Activated effector memory CD4-positive, alpha-beta T cell treated with anti-CD3 and anti-CD28 coated beads, Interleukin-2, amount 50 U/mL, for 16 hours (primary cell): Measurements from ENCODE around the gene RNF135.
"Not testable (repeated sequence)": the region's sequence is repeated elsewhere in the genome, so short reads cannot be mapped to it uniquely, and the experiment has no call there.

Experiments
- DNase-seq: peaks from one replicate; pipeline ENCODE4 v3.0.0-alpha.2; 2020

The RNF135 gene

GRCh38 chr17:30956764-30957374 lies 14.0 kb upstream of the RNF135 start:
- no peak for DNase-seq

- DNase-seq, result no peak
Observed at GRCh38 chr17:30957741-30958140, 13.1 kb upstream of the RNF135 start.

GRCh38 chr17:30958187-30958586 lies 12.7 kb upstream of the RNF135 start:
- no peak for DNase-seq

- peak; percentile 68 for DNase-seq
Observed at GRCh38 chr17:30961209-30962188, 9.3 kb upstream of the RNF135 start.

GRCh38 chr17:30964312-30964711 lies 6.5 kb upstream of the RNF135 start:
- not testable (repeated sequence) for DNase-seq

- no peak for DNase-seq
Observed at GRCh38 chr17:30964876-30965275, 6.0 kb upstream of the RNF135 start.

GRCh38 chr17:30965686-30966085 lies 5.2 kb upstream of the RNF135 start:
- DNase-seq, result no peak

- not testable (repeated sequence) for DNase-seq
Observed at GRCh38 chr17:30967911-30968310, 2.9 kb upstream of the RNF135 start.

- DNase-seq, result no peak
Observed at GRCh38 chr17:30969989-30970830, 629 bp upstream of the RNF135 start.

GRCh38 chr17:30975042-30975820 lies 4.4 kb downstream of the RNF135 start:
- no peak for DNase-seq

GRCh38 chr17:30979919-30980318 lies 9.1 kb downstream of the RNF135 start:
- not testable (repeated sequence) for DNase-seq

- DNase-seq, result no peak
Observed at GRCh38 chr17:30981531-30982519, 11.0 kb downstream of the RNF135 start.

- no peak for DNase-seq
Observed at GRCh38 chr17:30982855-30983254, 12.0 kb downstream of the RNF135 start.

GRCh38 chr17:30990458-30990857 lies 19.6 kb downstream of the RNF135 start:
- no peak for DNase-seq

- DNase-seq, result no peak
Observed at GRCh38 chr17:30992551-30992950, 21.7 kb downstream of the RNF135 start.

GRCh38 chr17:30995347-30995746 lies 24.5 kb downstream of the RNF135 start:
- DNase-seq, result no peak

- DNase-seq, result no peak
Observed at GRCh38 chr17:30996486-30996885, 25.6 kb downstream of the RNF135 start.

GRCh38 chr17:30997270-30997669 lies 26.4 kb downstream of the RNF135 start:
- DNase-seq, result no peak

GRCh38 chr17:30997842-30998241 lies 27.0 kb downstream of the RNF135 start:
- DNase-seq, result no peak

- no peak for DNase-seq
Observed at GRCh38 chr17:31002047-31002446, 31.2 kb downstream of the RNF135 start.

- no peak for DNase-seq
Observed at GRCh38 chr17:31003225-31003866, 32.5 kb downstream of the RNF135 start.
